ENCODE data around the gene CHST15.

CHST15 gene

GRCh38 chr10:124013916-124014315 is 79.5 kb downstream of the CHST15 start:
- H3K4me3 ChIP-seq (IDR thresholded peaks at IDR 0.05; ENCODE audit: insufficient read depth, low read depth, low read length) = no peak overlapping the region
- TF ChIP-seq, protein P1, sequence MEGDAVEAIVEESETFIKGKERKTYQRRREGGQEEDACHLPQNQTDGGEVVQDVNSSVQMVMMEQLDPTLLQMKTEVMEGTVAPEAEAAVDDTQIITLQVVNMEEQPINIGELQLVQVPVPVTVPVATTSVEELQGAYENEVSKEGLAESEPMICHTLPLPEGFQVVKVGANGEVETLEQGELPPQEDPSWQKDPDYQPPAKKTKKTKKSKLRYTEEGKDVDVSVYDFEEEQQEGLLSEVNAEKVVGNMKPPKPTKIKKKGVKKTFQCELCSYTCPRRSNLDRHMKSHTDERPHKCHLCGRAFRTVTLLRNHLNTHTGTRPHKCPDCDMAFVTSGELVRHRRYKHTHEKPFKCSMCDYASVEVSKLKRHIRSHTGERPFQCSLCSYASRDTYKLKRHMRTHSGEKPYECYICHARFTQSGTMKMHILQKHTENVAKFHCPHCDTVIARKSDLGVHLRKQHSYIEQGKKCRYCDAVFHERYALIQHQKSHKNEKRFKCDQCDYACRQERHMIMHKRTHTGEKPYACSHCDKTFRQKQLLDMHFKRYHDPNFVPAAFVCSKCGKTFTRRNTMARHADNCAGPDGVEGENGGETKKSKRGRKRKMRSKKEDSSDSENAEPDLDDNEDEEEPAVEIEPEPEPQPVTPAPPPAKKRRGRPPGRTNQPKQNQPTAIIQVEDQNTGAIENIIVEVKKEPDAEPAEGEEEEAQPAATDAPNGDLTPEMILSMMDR (conservative IDR thresholded peaks at IDR 0.05; ENCODE audit: low read depth, low read length) = no peak
- H3K27ac ChIP-seq = no peak overlapping the region; the same call in 1 of the 2 replicates
- H3K79me2 ChIP-seq (ENCODE audit: insufficient read depth, low read depth) = peaks cover 10% of the 10 kb centered on the region; the same call in 1 of the 2 replicates
- H4K20me1 ChIP-seq (ENCODE audit: insufficient read depth) = no peaks in the 10 kb centered on the region
- H3K4me2 ChIP-seq = no peak overlapping the region
- H3K9ac ChIP-seq = no peak overlapping the region
- H3K27me3 ChIP-seq (ENCODE audit: insufficient read depth, low read depth) = no peaks in the 10 kb centered on the region
- no peaks in the 10 kb centered on the region for H3K4me1 ChIP-seq (ENCODE audit: low read depth, poor library complexity, severe bottlenecking)
- H2AFZ ChIP-seq (ENCODE audit: low read depth) = no peak overlapping the region
- H3K36me3 ChIP-seq (ENCODE audit: insufficient read depth) = peaks cover 12% of the 10 kb centered on the region; the same call in 1 of the 2 replicates

- Histone ChIP-seq H3K4me2 (no peak overlapping the region), H3K27me3 (ENCODE audit: insufficient read depth, low read depth) (no peaks in the 10 kb centered on the region), H3K4me1 (ENCODE audit: low read depth, poor library complexity, severe bottlenecking) (no peaks in the 10 kb centered on the region), H3K36me3 (ENCODE audit: insufficient read depth) (peaks cover 14% of the 10 kb centered on the region; the same call in 1 of the 2 replicates), H3K79me2 (ENCODE audit: insufficient read depth, low read depth) (peaks cover 11% of the 10 kb centered on the region; the same call in 1 of the 2 replicates), H3K9ac (no peak overlapping the region), H2AFZ (ENCODE audit: low read depth) (no peak overlapping the region), H3K4me3 (IDR thresholded peaks at IDR 0.05; ENCODE audit: insufficient read depth, low read depth, low read length) (no peak overlapping the region), H4K20me1 (ENCODE audit: insufficient read depth) (no peaks in the 10 kb centered on the region), H3K27ac (no peak overlapping the region)
- TF ChIP-seq, protein P1 (conservative IDR thresholded peaks at IDR 0.05; ENCODE audit: low read depth, low read length) = no peak
Observed at GRCh38 chr10:124012991-124013390, 80.4 kb downstream of the CHST15 start.

GRCh38 chr10:124012583-124012982 is 80.8 kb downstream of the CHST15 start:
- H3K27ac ChIP-seq = no peak overlapping the region
- H3K9ac ChIP-seq = no peak overlapping the region
- no peak overlapping the region for H2AFZ ChIP-seq (ENCODE audit: low read depth)
- no peaks in the 10 kb centered on the region for H4K20me1 ChIP-seq (ENCODE audit: insufficient read depth)
- peaks cover 11% of the 10 kb centered on the region; the same call in 1 of the 2 replicates for H3K79me2 ChIP-seq (ENCODE audit: insufficient read depth, low read depth)
- peaks cover 16% of the 10 kb centered on the region; the same call in 1 of the 2 replicates for H3K36me3 ChIP-seq (ENCODE audit: insufficient read depth)
- TF ChIP-seq, protein P1 (conservative IDR thresholded peaks at IDR 0.05; ENCODE audit: low read depth, low read length) = no peak
- H3K4me1 ChIP-seq (ENCODE audit: low read depth, poor library complexity, severe bottlenecking) = peaks cover 4% of the 10 kb centered on the region
- no peak overlapping the region for H3K4me2 ChIP-seq
- no peak overlapping the region for H3K4me3 ChIP-seq (IDR thresholded peaks at IDR 0.05; ENCODE audit: insufficient read depth, low read depth, low read length)
- H3K27me3 ChIP-seq (ENCODE audit: insufficient read depth, low read depth) = no peaks in the 10 kb centered on the region

DNA sequence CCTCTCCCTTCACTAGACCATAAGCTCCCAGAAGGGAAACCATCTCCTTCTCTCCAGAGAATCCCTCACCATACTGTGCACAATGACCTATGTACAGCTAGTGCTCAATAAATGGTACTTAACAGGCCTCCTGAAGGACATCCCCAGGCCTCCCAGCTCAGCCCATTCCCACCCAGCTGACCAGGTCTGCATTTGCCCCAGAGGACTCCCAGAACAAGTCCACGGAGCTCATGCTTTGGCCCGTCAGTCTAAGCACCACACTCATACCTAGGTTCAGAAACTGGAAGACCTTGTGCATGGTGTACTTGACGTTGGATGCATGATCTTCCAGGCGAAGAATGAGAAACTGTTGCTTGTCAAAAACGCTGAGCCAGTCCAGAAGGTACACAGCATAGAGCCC is 81.3 kb downstream of the CHST15 start:
- H2AFZ ChIP-seq (ENCODE audit: low read depth) = no peak overlapping the region
- no peak overlapping the region for H3K4me2 ChIP-seq
- no peak overlapping the region for H3K9ac ChIP-seq
- no peak overlapping the region for H3K27ac ChIP-seq
- H3K27me3 ChIP-seq (ENCODE audit: insufficient read depth, low read depth) = no peaks in the 10 kb centered on the region
- no peak overlapping the region for H3K4me3 ChIP-seq (IDR thresholded peaks at IDR 0.05; ENCODE audit: insufficient read depth, low read depth, low read length)
- H3K4me1 ChIP-seq (ENCODE audit: low read depth, poor library complexity, severe bottlenecking) = peaks cover 9% of the 10 kb centered on the region
- TF ChIP-seq, protein P1 (conservative IDR thresholded peaks at IDR 0.05; ENCODE audit: low read depth, low read length) = no peak
- peaks cover 11% of the 10 kb centered on the region; the same call in 1 of the 2 replicates for H3K79me2 ChIP-seq (ENCODE audit: insufficient read depth, low read depth)
- H4K20me1 ChIP-seq (ENCODE audit: insufficient read depth) = no peaks in the 10 kb centered on the region
- H3K36me3 ChIP-seq (ENCODE audit: insufficient read depth) = peaks cover 18% of the 10 kb centered on the region; the same call in 1 of the 2 replicates
